PC-3 (cell line): ENCODE results near the gene UBE2E3. TPM values are rescaled to one million over a fixed set of nuclear protein-coding genes. Genes with fewer than 3 reads are reported as not detected.

Experiments used
- ATAC-seq: fragments of 200-7000 bp; cut with Tn5 transposase; 2 replicates; pipeline ENCODE4 v1.9.1; 2020; ENCODE audit warnings: mild to moderate bottlenecking, moderate library complexity
- BruUV-seq: library from RNA; stranded (reverse); fragments of 400-500 nt; replicated peaks from 2 replicates; lab custom pipeline; 2021; lab: Mats Ljungman, UMichigan
- CTCF ChIA-PET: fragments of 300-600 bp; sonication (Branson Sonifier 250); formaldehyde crosslinking; loops from one replicate; lab custom pipeline; 2022; ENCODE audit warnings: antibody characterized with exemption; lab: Charles Lee
- POLR2A ChIA-PET: fragments of 300-600 bp; sonication (Branson Sonifier 250); formaldehyde crosslinking; loops from one replicate; lab custom pipeline; 2022; ENCODE audit warnings: antibody characterized with exemption; ENCODE audit not compliant: unreplicated experiment; lab: Charles Lee
- DNase-seq: peaks from one replicate; pipeline ENCODE4 v3.0.0-alpha.2; 2015
- H2AFZ ChIP-seq: fragments of 300-600 bp; sonication (generic); 2 replicates; pipeline ENCODE4 v1.6.0; 2016; ENCODE audit warnings: antibody characterized with exemption, low read length
- H3F3A ChIP-seq: fragments of 300-600 bp; sonication (generic); one replicate; pipeline ENCODE4 v1.6.0; 2017; ENCODE audit warnings: antibody characterized with exemption, low read length, control low read depth, mild to moderate bottlenecking; ENCODE audit not compliant: unreplicated experiment
- H3K27ac ChIP-seq: fragments of 300-600 bp; sonication (generic); 2 replicates; pipeline ENCODE4 v1.5.1; 2016; ENCODE audit warnings: mild to moderate bottlenecking, low read length
- H3K27me3 ChIP-seq: fragments of 300-600 bp; sonication (generic); 2 replicates; pipeline ENCODE4 v1.6.1; 2016; ENCODE audit warnings: low read length, mixed read lengths
- H3K36me3 ChIP-seq: fragments of 300-600 bp; sonication (generic); 2 replicates; pipeline ENCODE4 v1.6.1; 2016; ENCODE audit warnings: low read depth, mixed run types, low read length, mixed read lengths
- H3K4me1 ChIP-seq: fragments of 300-600 bp; sonication (generic); 2 replicates; pipeline ENCODE4 v1.5.1; 2016; ENCODE audit warnings: low read length; ENCODE audit not compliant: insufficient read depth
- H3K4me2 ChIP-seq: fragments of 300-600 bp; sonication (generic); 2 replicates; pipeline ENCODE4 v1.6.0; 2016; ENCODE audit warnings: low read length
- H3K4me3 ChIP-seq: fragments of 300-600 bp; sonication (generic); 2 replicates; pipeline ENCODE4 v1.5.1; 2016; ENCODE audit warnings: mild to moderate bottlenecking, low read length, mixed read lengths
- H3K79me2 ChIP-seq: fragments of 300-600 bp; sonication (generic); 2 replicates; pipeline ENCODE4 v1.6.1; 2017; ENCODE audit warnings: low read length, mixed read lengths
- H3K9ac ChIP-seq: fragments of 300-600 bp; sonication (generic); 2 replicates; pipeline ENCODE4 v1.6.0; 2016; ENCODE audit warnings: mild to moderate bottlenecking, low read length
- H3K9me2 ChIP-seq: fragments of 300-600 bp; sonication (generic); replicated peaks from 2 replicates; pipeline ENCODE4 v1.6.1; 2016; ENCODE audit warnings: mixed run types, low read length, mixed read lengths
- H3K9me3 ChIP-seq: fragments of 300-600 bp; sonication (generic); 2 replicates; pipeline ENCODE4 v1.6.1; 2016; ENCODE audit warnings: low read length, mixed read lengths
- H4K20me1 ChIP-seq: fragments of 300-600 bp; sonication (generic); 2 replicates; pipeline ENCODE4 v1.6.1; 2016; ENCODE audit warnings: low read length, mixed read lengths
- CTCF ChIP-seq: fragments of 300-600 bp; sonication (generic); conservative IDR thresholded peaks from 2 replicates; pipeline ENCODE4 v1.5.1; 2017; ENCODE audit warnings: antibody characterized with exemption, low read depth, mild to moderate bottlenecking, low read length
- EZH2 ChIP-seq: fragments of 300-600 bp; sonication (generic); IDR thresholded peaks from one replicate; pipeline ENCODE4 v1.6.1; 2017; ENCODE audit warnings: antibody characterized with exemption, mild to moderate bottlenecking, low read length; ENCODE audit not compliant: unreplicated experiment
- EZH2phosphoT487 ChIP-seq: fragments of 300-600 bp; sonication (generic); IDR thresholded peaks from 2 replicates; pipeline ENCODE4 v1.6.1; 2018; ENCODE audit warnings: mild to moderate bottlenecking, antibody characterized with exemption, low read length, borderline replicate concordance
- intact Hi-C: fragments of 100-400 bp; cut with micrococcal nuclease; formaldehyde crosslinking; loops from 2 replicates; pipeline ENCODE4 v1.9.0; 2023
- total RNA-seq: library from RNA; depleted of rRNA; stranded (reverse); fragments of >200 nt; gene quantifications from 2 replicates; pipeline ENCODE4 v1.2.3, GENCODE V29; 2014

Gene UBE2E3
- total RNA-seq, 1 experiment from 2014 or later: 95.6 TPM

DNA sequence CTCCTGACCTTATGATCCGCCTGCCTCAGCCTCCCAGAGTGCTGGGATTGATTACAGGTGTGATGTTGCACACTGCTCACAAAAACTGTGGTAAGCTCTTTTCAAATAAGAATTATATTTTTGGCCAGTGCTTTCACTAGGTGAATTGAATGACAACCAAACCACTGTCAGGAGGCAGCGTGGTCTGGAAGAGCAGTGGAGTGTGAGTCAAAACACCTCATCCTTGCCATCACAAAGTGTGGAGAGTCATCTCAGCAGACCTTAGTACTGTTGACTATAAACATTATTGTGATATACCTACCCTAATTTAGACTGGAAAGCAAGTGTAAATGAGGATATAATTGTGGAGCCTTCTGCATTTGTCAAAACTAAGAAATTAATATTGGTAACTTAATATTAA lies 61.3 kb downstream of the UBE2E3 start:
- DNase-seq (no peak), ATAC-seq (no peak)
- H3K79me2 ChIP-seq: peaks cover 52% of the 10 kb centered on the region
- no peak overlapping the region for H3K4me3 ChIP-seq
- ChIA-PET CTCF (no interaction called here), POLR2A (no interaction called here)
- peaks cover 17% of the 10 kb centered on the region for H3K4me1 ChIP-seq
- H4K20me1 ChIP-seq: no peaks in the 10 kb centered on the region
- TF ChIP-seq EZH2phosphoT487 (no peak), CTCF (no peak), EZH2 (no peak)
- no peaks in the 10 kb centered on the region for H3F3A ChIP-seq
- no peaks in the 10 kb centered on the region for H3K27me3 ChIP-seq
- H3K4me2 ChIP-seq: no peak overlapping the region
- no peaks in the 10 kb centered on the region for H3K9me3 ChIP-seq
- H2AFZ ChIP-seq: no peak overlapping the region
- no peaks in the 10 kb centered on the region; the same call in 1 of the 2 replicates for H3K36me3 ChIP-seq
- no TSS peak for BruUV-seq
- H3K27ac ChIP-seq: no peak overlapping the region
- intact Hi-C loops: no loop called here
- H3K9ac ChIP-seq: no peak overlapping the region
- H3K9me2 ChIP-seq: no peaks in the 10 kb centered on the region

DNA sequence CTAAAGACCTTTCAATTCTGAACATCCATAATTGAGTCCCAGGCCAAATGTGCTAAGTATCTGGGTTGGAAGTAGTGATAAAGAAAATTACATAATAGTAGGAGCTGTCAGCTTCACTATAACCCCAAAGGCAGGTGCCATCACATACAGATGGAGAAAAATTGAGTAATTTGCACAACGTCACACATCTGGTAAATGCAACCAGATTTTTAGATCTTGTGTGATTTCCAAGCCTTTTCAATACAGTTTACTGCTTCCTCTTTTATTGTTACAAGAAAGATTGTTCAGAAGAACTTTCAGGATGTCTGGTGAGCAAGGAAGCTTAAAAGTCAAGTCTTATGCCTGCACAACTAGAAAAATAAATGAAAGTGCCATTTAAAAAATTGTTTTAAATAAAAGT lies 62.3 kb downstream of the UBE2E3 start:
- no peak overlapping the region for H3K4me3 ChIP-seq
- H3K27ac ChIP-seq: no peak overlapping the region
- no peak overlapping the region for H3K9ac ChIP-seq
- H3K27me3 ChIP-seq: no peaks in the 10 kb centered on the region
- H4K20me1 ChIP-seq: no peaks in the 10 kb centered on the region
- H3K79me2 ChIP-seq: peaks cover 54% of the 10 kb centered on the region
- TF ChIP-seq EZH2phosphoT487 (no peak), EZH2 (no peak), CTCF (no peak)
- H3K4me2 ChIP-seq: no peak overlapping the region
- ChIA-PET CTCF (no interaction called here), POLR2A (no interaction called here)
- DNase-seq (no peak), ATAC-seq (no peak)
- no peaks in the 10 kb centered on the region for H3F3A ChIP-seq
- H3K9me2 ChIP-seq: no peaks in the 10 kb centered on the region
- intact Hi-C loops: no loop called here
- no peaks in the 10 kb centered on the region for H3K9me3 ChIP-seq
- no peaks in the 10 kb centered on the region; the same call in 1 of the 2 replicates for H3K36me3 ChIP-seq
- no peak overlapping the region for H2AFZ ChIP-seq
- H3K4me1 ChIP-seq: peaks cover 10% of the 10 kb centered on the region
- no TSS peak for BruUV-seq

- no peak overlapping the region for H3K4me3 ChIP-seq
- no peaks in the 10 kb centered on the region for H3K9me2 ChIP-seq
- no peak for TF ChIP-seq CTCF
- no peak for TF ChIP-seq EZH2
- TF ChIP-seq EZH2phosphoT487: no peak
- H3K9ac ChIP-seq: no peak overlapping the region
- no peaks in the 10 kb centered on the region for H3K4me1 ChIP-seq
- ATAC-seq (no peak), DNase-seq (no peak)
- H3K9me3 ChIP-seq: no peaks in the 10 kb centered on the region
- H2AFZ ChIP-seq: no peak overlapping the region
- H3K36me3 ChIP-seq: no peaks in the 10 kb centered on the region
- no peaks in the 10 kb centered on the region for H3F3A ChIP-seq
- no peak overlapping the region for H3K27ac ChIP-seq
- intact Hi-C loops: no loop called here
- no TSS peak for BruUV-seq
- POLR2A ChIA-PET: no interaction called here
- H3K27me3 ChIP-seq: no peaks in the 10 kb centered on the region
- peaks cover 44% of the 10 kb centered on the region for H3K79me2 ChIP-seq
- no peaks in the 10 kb centered on the region for H4K20me1 ChIP-seq
- CTCF ChIA-PET: no interaction called here
- H3K4me2 ChIP-seq: no peak overlapping the region
Measured at GRCh38 chr2:181046833-181047232, 66.4 kb downstream of the UBE2E3 start.
